Retinal pigment epithelial cell (primary cell): ENCODE results near the gene HEMGN.

ENCODE experiments used
- DNase-seq: peaks from one replicate; pipeline ENCODE4 v3.0.0-alpha.2; 2010; ENCODE audit warnings: low read depth
- H3K4me3 ChIP-seq: 2 replicates; pipeline ENCODE4 v1.5.1; 2011; ENCODE audit warnings: mild to moderate bottlenecking, low read length, control low read depth, moderate library complexity
- TF ChIP-seq, protein P1 (sequence below): conservative IDR thresholded peaks from 2 replicates; pipeline ENCODE4 v1.5.1; 2011; ENCODE audit warnings: low read depth, low read length, control low read depth, inconsistent platforms

Gene HEMGN

GRCh38 chr9:97940233-97940632 lies 2.3 kb upstream of the HEMGN start:
- no peak overlapping the region for H3K4me3 ChIP-seq
- DNase-seq: no peak
- TF ChIP-seq, protein P1, sequence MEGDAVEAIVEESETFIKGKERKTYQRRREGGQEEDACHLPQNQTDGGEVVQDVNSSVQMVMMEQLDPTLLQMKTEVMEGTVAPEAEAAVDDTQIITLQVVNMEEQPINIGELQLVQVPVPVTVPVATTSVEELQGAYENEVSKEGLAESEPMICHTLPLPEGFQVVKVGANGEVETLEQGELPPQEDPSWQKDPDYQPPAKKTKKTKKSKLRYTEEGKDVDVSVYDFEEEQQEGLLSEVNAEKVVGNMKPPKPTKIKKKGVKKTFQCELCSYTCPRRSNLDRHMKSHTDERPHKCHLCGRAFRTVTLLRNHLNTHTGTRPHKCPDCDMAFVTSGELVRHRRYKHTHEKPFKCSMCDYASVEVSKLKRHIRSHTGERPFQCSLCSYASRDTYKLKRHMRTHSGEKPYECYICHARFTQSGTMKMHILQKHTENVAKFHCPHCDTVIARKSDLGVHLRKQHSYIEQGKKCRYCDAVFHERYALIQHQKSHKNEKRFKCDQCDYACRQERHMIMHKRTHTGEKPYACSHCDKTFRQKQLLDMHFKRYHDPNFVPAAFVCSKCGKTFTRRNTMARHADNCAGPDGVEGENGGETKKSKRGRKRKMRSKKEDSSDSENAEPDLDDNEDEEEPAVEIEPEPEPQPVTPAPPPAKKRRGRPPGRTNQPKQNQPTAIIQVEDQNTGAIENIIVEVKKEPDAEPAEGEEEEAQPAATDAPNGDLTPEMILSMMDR: no peak

DNA sequence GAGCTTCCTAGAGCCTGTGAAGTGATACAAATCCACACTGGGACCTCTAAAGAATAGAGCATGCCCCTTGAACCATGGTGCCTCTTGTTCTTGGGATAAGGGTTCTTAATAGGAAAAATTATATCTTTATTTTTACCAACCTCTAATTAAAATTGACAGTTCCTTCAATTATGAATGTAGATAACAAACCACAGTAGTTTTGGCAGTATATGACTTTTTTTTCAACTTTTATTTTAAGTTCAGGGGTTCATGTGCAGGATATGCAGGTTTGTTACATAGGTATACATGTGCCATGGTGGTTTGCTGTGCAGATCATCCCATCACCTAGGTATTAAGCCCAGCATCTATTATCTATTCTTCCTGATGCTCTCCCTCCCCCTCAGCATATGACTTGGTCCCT lies 974 bp downstream of the HEMGN start:
- DNase-seq: no peak
- TF ChIP-seq, protein P1: no peak
- no peak overlapping the region for H3K4me3 ChIP-seq

GRCh38 chr9:97935276-97935675 lies 2.7 kb downstream of the HEMGN start:
- TF ChIP-seq, protein P1: no peak
- DNase-seq: no peak
- H3K4me3 ChIP-seq: no peak overlapping the region

DNA sequence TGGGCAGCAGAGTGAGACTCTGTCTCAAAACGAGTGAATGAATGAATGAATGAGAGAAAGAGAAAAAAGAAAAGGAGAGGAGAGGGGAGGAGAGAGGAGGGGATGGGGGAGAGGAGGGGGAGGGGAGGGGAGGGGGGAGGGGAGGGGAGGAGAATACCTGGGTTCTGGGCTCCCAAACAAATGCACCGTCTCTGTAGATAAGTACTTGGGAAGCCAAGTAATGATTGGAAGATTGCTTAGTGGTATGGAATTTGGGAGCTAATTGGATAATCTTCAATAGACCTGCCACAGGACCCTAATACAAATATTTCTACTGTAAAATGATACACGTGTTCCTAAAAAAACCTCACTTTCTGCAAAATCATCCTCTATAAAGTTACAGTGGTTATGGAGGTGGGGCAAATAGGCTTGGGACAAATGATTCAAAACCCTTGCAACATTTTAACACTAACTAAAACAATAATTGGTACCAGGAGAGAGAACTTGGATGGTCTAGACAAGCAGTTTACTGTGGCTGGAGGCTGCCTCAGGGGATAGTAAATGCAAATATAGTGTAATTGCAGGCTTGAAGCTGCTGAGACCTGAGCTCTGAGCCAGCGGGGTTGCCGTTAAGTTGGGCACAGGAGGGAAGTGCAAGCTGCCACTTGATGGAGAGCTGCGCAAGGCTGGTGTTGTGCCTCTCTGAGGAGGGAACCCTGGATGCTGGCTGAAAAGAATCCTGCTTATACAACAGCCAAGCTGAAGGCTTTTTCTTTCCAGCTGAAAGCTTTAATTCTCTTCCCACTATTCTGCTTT lies 3.5 kb downstream of the HEMGN start:
- no peak overlapping the region for H3K4me3 ChIP-seq
- no peak for DNase-seq
- TF ChIP-seq, protein P1: no peak

DNA sequence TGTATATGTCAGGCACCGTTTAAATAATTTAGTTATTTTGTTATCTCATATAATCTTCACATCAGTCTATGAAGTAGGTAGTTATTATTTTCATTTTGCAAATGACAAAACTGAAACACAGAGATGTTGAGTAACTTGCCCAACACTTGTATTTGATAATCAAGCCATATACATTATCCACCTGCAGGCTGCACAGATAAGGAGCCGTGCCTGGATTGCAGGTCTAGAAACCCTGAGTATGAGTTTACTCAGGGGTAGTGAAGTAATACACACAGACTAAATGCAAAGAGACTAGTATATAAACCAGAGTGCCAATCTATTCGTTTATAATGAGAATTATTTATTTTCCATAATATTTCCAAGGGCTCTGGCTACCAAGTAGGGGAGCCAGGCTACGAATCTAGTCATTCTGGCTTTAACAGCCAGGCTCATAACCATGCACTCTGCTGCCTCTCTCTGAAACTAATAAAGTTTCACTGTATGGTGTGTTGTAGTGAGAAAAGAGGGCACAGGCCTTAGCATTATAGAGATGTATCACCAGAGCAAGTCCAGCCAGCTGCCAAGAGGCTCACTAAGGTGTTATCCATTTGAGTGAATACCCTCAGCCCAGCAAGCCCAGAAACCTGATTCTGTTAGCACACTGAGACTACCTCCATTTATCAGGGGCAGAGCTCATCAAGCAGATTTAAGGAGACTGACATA lies 4.5 kb downstream of the HEMGN start:
- no peak overlapping the region for H3K4me3 ChIP-seq
- TF ChIP-seq, protein P1: no peak
- no peak for DNase-seq

DNA sequence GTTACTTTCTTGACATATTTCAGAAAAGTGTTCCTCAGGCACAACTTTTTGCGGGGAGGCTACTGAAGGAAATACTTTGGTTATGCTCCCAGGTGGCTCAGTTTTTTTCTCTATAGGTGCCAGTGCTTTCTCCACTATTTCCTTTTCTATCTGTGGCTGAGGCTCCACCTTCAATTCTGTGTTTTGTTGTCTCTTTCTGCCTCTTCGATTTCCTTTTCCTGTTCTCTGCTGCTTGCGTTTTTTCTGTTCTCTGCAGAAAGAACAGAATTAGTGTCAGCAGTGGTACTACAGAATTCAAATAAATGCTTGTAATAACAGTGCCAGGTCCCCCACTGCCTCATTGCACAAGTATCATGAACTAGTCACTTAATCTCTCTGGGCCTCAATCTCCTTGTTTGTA lies 7.0 kb downstream of the HEMGN start:
- DNase-seq: no peak

More for the DNA sequence above, 7.0 kb downstream of the HEMGN start:
- TF ChIP-seq, protein P1: no peak
- no peak overlapping the region for H3K4me3 ChIP-seq
